GM21529 (cell line): ENCODE data around the gene TULP4.
"Not testable (repeated sequence)": the region's sequence is repeated elsewhere in the genome, so short reads cannot be mapped to it uniquely, and the experiment has no call there.

Source experiments
- ATAC-seq: cut with Tn5 transposase; IDR thresholded peaks from one replicate; pipeline ENCODE4 v1.9.1; 2021; ENCODE audit not compliant: unreplicated experiment

Gene TULP4

DNA sequence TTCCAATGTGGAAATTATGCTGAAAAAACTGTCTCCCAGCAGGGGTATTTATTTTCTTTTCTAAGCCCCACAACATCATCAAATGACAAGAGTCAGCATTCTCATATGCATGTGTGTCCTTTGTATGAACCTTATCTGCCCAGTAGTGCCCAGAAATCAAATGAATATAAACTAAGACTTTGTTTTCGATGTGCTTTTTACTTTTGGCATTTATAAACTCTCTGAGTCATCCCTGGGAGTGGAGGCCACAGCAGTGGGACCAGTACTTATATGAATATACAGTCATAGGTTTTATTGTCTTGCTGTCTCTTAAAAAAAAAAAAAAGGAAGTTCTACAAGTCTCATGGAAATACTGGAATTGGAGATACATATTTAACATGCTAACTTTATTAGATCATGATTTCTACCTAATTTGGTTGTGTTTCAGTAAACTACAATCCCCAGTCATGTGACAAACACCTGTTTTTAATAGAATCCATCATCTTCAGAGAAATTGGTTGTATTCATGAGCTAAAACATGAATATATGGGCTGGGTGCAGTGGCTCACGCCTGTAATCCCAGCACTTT is 148.4 kb downstream of the TULP4 start:
- no peak for ATAC-seq

GRCh38 chr6:158461954-158462353 is 149.7 kb downstream of the TULP4 start:
- ATAC-seq, result no peak

GRCh38 chr6:158464483-158464882 is 152.2 kb downstream of the TULP4 start:
- no peak for ATAC-seq

- no peak for ATAC-seq
These were observed 153.0 kb downstream of the TULP4 start for GRCh38 chr6:158465257-158465656.

DNA sequence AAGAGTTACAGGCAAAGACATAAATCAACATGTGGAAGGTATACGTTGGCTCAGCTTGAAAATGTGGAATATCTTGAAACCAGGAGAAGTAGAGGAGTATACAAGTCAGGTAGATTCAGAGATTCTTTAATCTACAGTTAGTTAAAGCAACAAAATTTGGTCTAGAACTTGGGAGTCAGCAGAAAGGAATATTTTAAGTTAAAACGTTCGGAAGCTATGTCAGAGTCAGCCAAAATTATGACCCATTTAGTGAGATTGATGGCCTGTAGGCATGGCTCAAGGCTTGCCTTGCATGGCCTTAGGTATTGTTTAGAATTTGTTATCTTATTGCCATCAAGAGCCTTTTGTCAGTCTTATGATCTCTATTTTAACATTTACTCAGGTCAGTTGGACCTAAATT is 153.5 kb downstream of the TULP4 start:
- no peak for ATAC-seq

GRCh38 chr6:158467923-158468322 is 155.7 kb downstream of the TULP4 start:
- ATAC-seq, result no peak

- no peak for ATAC-seq
These were observed 156.4 kb downstream of the TULP4 start for GRCh38 chr6:158468666-158469065.

GRCh38 chr6:158470023-158470422 is 157.8 kb downstream of the TULP4 start:
- not testable (repeated sequence) for ATAC-seq

DNA sequence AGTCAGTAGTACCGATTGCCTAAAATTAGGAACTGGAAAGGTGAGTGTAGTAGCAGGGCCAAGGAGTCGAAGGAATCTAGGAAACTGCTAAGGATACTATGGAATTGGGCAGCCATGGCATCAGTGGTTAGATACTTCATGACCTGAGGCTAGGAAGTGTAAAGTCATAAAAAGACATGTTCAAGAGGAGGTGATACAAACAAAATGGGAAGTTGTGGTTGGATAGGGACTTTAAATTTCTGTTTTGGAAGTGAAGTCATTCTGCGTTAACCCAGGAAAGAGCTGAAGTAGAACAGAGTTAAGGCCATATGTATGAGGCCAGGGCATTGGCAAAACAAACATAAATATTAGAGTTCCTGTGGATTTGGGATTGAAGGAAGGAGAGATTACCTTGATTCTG is 159.1 kb downstream of the TULP4 start:
- ATAC-seq, result no peak

GRCh38 chr6:158472447-158472846 is 160.2 kb downstream of the TULP4 start:
- no peak for ATAC-seq

GRCh38 chr6:158474961-158475343 is 162.7 kb downstream of the TULP4 start:
- peak; percentile 5 for ATAC-seq

- ATAC-seq, result peak; percentile 85
These were observed 163.4 kb downstream of the TULP4 start for GRCh38 chr6:158475344-158476302.

DNA sequence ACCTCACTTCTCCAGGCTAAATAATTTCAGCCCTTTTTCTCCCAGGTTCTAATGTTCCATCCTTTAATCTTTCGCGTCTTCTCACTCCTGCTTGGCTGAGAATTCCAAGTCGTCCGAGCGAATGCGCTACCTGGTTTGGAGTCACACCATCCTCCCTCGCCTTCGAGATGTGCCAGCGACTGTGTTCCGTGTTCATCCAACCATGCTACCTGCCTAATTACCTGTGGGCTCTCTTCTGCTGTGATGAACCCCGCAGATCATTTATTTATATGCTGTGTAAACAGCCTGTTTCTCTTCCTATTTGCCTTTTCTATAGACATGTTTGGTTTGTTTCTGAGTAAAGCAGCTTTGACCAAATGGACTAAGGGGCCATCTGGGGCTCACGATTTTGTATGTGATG is 164.1 kb downstream of the TULP4 start:
- ATAC-seq, result no peak

- not testable (repeated sequence) for ATAC-seq
These were observed 165.5 kb downstream of the TULP4 start for GRCh38 chr6:158477722-158478121.

- ATAC-seq, result no peak
These were observed 168.7 kb downstream of the TULP4 start for GRCh38 chr6:158480989-158481388.

DNA sequence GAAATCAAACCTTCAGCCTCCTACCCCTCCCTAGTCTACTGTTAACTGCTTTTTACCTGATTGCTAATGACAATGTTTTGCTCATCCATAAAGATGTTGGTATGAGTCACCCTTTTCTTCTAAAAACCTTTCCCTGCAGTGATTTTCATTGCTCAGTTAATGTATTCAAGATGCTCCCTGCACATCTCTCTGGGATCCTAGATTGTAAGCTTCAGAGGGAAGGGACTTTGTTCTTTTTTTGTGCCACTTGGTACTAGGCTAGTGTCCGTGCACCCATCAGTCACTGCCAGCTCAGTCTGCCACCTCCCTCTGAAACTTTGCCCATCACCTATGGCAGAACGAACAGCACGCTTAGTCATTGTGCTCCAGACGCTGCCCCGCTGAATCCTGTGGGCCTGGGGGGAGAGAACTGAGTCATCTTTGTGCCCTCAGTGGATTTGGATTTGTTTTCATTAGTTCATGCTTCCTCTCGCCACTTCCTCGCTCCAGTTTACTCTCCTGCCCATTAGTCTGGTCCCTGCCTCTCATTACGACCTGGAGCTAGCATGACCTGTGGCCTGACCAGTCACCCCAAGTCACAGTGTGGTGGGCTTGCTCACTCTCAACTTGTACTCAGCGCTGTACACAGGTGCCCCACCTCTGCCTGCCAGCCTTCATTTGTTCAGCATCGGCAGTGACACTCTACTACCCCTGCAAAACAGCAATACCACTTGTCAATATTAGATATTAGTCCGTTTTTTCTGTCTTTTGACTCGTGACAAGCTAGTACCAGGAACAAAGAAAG is 169.6 kb downstream of the TULP4 start:
- no peak for ATAC-seq

- ATAC-seq, result no peak
These were observed 173.2 kb downstream of the TULP4 start for GRCh38 chr6:158485431-158485830.

DNA sequence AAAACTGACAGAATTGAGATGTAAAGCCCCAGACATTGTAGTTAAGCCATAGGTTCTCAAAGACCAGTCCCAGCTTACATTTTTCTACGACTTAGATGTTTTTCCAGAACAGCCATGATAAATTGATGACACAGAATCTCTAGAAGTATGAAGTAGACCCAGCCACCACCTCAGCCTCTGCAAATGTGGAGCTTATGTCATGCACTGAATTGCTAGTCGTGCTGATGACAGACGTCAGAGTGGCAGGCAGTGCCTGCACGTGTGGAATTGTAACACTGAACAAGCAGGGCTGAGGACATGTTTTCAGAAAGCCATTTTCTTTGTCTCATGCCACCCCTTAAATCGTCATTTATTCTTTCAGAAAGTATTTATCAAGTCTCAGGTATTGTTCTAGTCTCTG is 175.2 kb downstream of the TULP4 start:
- no peak for ATAC-seq

GRCh38 chr6:158488065-158488464 is 175.8 kb downstream of the TULP4 start:
- no peak for ATAC-seq

DNA sequence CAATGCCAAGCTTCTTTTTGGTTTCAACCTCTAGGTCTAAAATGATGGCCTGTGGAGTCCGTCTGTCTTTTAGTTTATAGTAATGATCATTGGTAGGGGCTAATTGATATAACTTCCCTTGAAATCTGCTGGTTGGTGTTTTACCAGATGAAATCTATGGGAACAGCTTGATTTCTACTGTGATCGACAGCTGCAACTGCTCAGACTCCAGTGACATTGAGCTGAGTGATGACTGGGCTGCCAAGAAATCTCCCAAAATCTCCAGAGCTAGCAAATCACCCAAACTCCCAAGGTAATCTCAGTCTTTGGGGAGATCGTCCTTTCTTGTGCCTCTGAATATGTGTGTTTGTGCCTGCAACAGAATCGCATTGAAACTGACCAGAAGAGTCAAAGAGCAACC is 177.2 kb downstream of the TULP4 start:
- no peak for ATAC-seq

GRCh38 chr6:158492881-158493280 is 180.6 kb downstream of the TULP4 start:
- ATAC-seq, result no peak

- no peak for ATAC-seq
These were observed 184.4 kb downstream of the TULP4 start for GRCh38 chr6:158496700-158497099.
